Uterus (tissue), 4 donors: ENCODE data around the gene ZNF222. TPM values are rescaled to one million over a fixed set of nuclear protein-coding genes. Genes with fewer than 3 reads are reported as not detected.
A peak's percentile ranks its signal among the peaks of the same experiment; 100 is the strongest.

Experiments used
- DNase-seq, 2 donors: peaks; one replicate each; pipeline ENCODE4 v3.0.0-alpha.2; 2019 to 2020
- H3K27ac ChIP-seq, 2 donors: fragments of 200-600 bp; sonication (generic); 1 replicate in 1 of 2; 2 replicates in 1 of 2; pipeline ENCODE4 v1.5.1; 2016 to 2018
- H3K27me3 ChIP-seq, 2 donors: fragments of 200-600 bp; sonication (generic); one replicate each; pipeline ENCODE4 v1.5.1; 2018 to 2019; ENCODE audit warnings: control low read depth in 1 of 2
- H3K36me3 ChIP-seq, 2 donors: fragments of 200-600 bp; sonication (generic); one replicate each; pipeline ENCODE4 v1.5.1; 2019; ENCODE audit warnings: control low read depth in 1 of 2
- H3K4me1 ChIP-seq, 2 donors: fragments of 200-600 bp; sonication (generic); one replicate each; pipeline ENCODE4 v1.5.1; 2018 to 2019; ENCODE audit warnings: control low read depth in 1 of 2
- H3K4me3 ChIP-seq, 2 donors: fragments of 200-600 bp; sonication (generic); 1 replicate in 1 of 2; 2 replicates in 1 of 2; pipeline ENCODE4 v1.5.1; 2018 to 2019; ENCODE audit warnings: mild to moderate bottlenecking in 1 of 2
- H3K9me3 ChIP-seq, 2 donors: fragments of 200-600 bp; sonication (generic); one replicate each; pipeline ENCODE4 v1.5.1; 2019; ENCODE audit warnings: control low read depth in 1 of 2
- CTCF ChIP-seq, 4 experiments: fragments of 200-600 bp in 2 of 4; fragments of 450-650 bp in 2 of 4; sonication (generic) in 2 of 4; IDR thresholded peaks; one replicate each; pipeline ENCODE4 v1.5.1; 2016 to 2019; ENCODE audit warnings: antibody characterized with exemption in 4 of 4, mild to moderate bottlenecking in 2 of 4, moderate library complexity in 1 of 4
- POLR2A ChIP-seq, 2 donors: fragments of 450-650 bp; IDR thresholded peaks; one replicate each; pipeline ENCODE4 v1.6.1; 2016; ENCODE audit warnings: antibody characterized with exemption in 2 of 2, mild to moderate bottlenecking in 1 of 2, moderate library complexity in 1 of 2
- intact Hi-C: fragments of 100-400 bp; cut with DNase I; formaldehyde crosslinking; loops from one replicate; pipeline ENCODE4 v1.15.1; 2023; ENCODE audit warnings: low total_unique reads
- total RNA-seq, 4 donors: library from RNA; depleted of rRNA in 3 of 4; stranded (reverse); fragments of >200 nt in 3 of 4; gene quantifications; one replicate each; pipeline versions ENCODE4 v1.1.0 to v1.2.4, GENCODE V29; 2014 to 2023
- donor health status: DM: yes; HTN: yes; CAD: no.

The ZNF222 gene
- total RNA-seq, 4 donors from 2014 or later: 0.29 to 9.1 (median 1.0) TPM

- no peak for DNase-seq
- Histone ChIP-seq H3K4me3 (peak overlapping the region; percentile 75 to 81), H3K27ac (peak overlapping the region in 1 of 2 donors; percentile 56), H3K9me3 (peaks cover 0 to 20% of the 10 kb centered on the region in 2 donors), H3K27me3 (no peaks in the 10 kb centered on the region), H3K4me1 (no peaks in the 10 kb centered on the region), H3K36me3 (no peaks in the 10 kb centered on the region)
- TF ChIP-seq POLR2A (IDR thresholded peaks at IDR 0.05) (no peak), CTCF (IDR thresholded peaks at IDR 0.05) (no peak)
- intact Hi-C loops: no loop called here
Observed at GRCh38 chr19:44024900-44025216, 321 bp upstream of the ZNF222 start.

GRCh38 chr19:44026622-44027021, 1.4 kb downstream of the ZNF222 start:
- DNase-seq: no peak
- intact Hi-C loops: no loop called here
- Histone ChIP-seq H3K27ac (no peak overlapping the region), H3K36me3 (no peaks in the 10 kb centered on the region), H3K4me3 (no peak overlapping the region), H3K27me3 (no peaks in the 10 kb centered on the region), H3K4me1 (no peaks in the 10 kb centered on the region), H3K9me3 (peaks cover 0 to 38% of the 10 kb centered on the region in 2 donors)
- TF ChIP-seq CTCF (IDR thresholded peaks at IDR 0.05) (no peak), POLR2A (IDR thresholded peaks at IDR 0.05) (no peak)

GRCh38 chr19:44032001-44032610, 6.9 kb downstream of the ZNF222 start:
- DNase-seq: no peak
- Histone ChIP-seq H3K9me3 (peaks cover 0 to 62% of the 10 kb centered on the region in 2 donors), H3K4me3 (no peak overlapping the region), H3K4me1 (no peaks in the 10 kb centered on the region), H3K27ac (no peak overlapping the region), H3K36me3 (no peaks in the 10 kb centered on the region), H3K27me3 (no peaks in the 10 kb centered on the region)
- intact Hi-C loops: no loop called here
- TF ChIP-seq CTCF (IDR thresholded peaks at IDR 0.05) (no peak), POLR2A (IDR thresholded peaks at IDR 0.05) (no peak)

GRCh38 chr19:44042147-44042546, 17.0 kb downstream of the ZNF222 start:
- Histone ChIP-seq H3K9me3 (peaks cover 0 to 13% of the 10 kb centered on the region in 2 donors), H3K27me3 (peaks cover 0 to 4% of the 10 kb centered on the region in 2 donors), H3K27ac (no peak overlapping the region), H3K4me3 (no peak overlapping the region), H3K4me1 (no peaks in the 10 kb centered on the region), H3K36me3 (no peaks in the 10 kb centered on the region)
- intact Hi-C loops: no loop called here
- DNase-seq: no peak
- TF ChIP-seq POLR2A (IDR thresholded peaks at IDR 0.05): no peak
- no peak for TF ChIP-seq CTCF (IDR thresholded peaks at IDR 0.05)

- intact Hi-C loops: no loop called here
- Histone ChIP-seq H3K4me3 (peak overlapping the region; percentile 50 to 68), H3K27me3 (peaks cover 0 to 6% of the 10 kb centered on the region in 2 donors), H3K9me3 (no peaks in the 10 kb centered on the region), H3K27ac (peak overlapping the region; percentile 7 to 55), H3K4me1 (no peaks in the 10 kb centered on the region), H3K36me3 (no peaks in the 10 kb centered on the region)
- DNase-seq: no peak
- no peak for TF ChIP-seq CTCF (IDR thresholded peaks at IDR 0.05)
- no peak for TF ChIP-seq POLR2A (IDR thresholded peaks at IDR 0.05)
Observed at GRCh38 chr19:44050740-44051649, 25.8 kb downstream of the ZNF222 start.
